Upper lobe of left lung (tissue), 6 donors: ENCODE measurements around the gene CFAP69. TPM values are rescaled to one million over a fixed set of nuclear protein-coding genes. Genes with fewer than 3 reads are reported as not detected.
"Not testable (repeated sequence)": the region's sequence is repeated elsewhere in the genome, so short reads cannot be mapped to it uniquely, and the experiment has no call there.

Source experiments
- ATAC-seq, 2 donors: fragments of 200-7000 bp; cut with Tn5 transposase; one replicate each; pipeline ENCODE4 v1.9.1; 2022; ENCODE audit warnings: mild to moderate bottlenecking in 2 of 2, moderate library complexity in 2 of 2; ENCODE audit not compliant: low FRiP score in 2 of 2
- DNase-seq, 2 donors: peaks; one replicate each; pipeline ENCODE4 v3.0.0-alpha.2; 2019 to 2020
- H3K27ac ChIP-seq, 4 donors: fragments of 200-600 bp; sonication (generic); one replicate each; pipeline ENCODE4 v1.5.1; 2016 to 2019
- H3K27me3 ChIP-seq, 4 donors: fragments of 200-600 bp; sonication (generic); one replicate each; pipeline ENCODE4 v1.5.1; 2017 to 2019
- H3K36me3 ChIP-seq, 4 donors: fragments of 200-600 bp; sonication (generic); one replicate each; pipeline ENCODE4 v1.5.1; 2016 to 2019
- H3K4me1 ChIP-seq, 4 donors: fragments of 200-600 bp; sonication (generic); one replicate each; pipeline ENCODE4 v1.5.1; 2018 to 2019
- H3K4me3 ChIP-seq, 4 donors: fragments of 200-600 bp; sonication (generic); one replicate each; pipeline ENCODE4 v1.5.1; 2017 to 2019; ENCODE audit warnings: mild to moderate bottlenecking in 2 of 4, moderate library complexity in 1 of 4
- H3K9me3 ChIP-seq, 4 donors: fragments of 200-600 bp; sonication (generic); one replicate each; pipeline ENCODE4 v1.5.1; 2018 to 2019
- CTCF ChIP-seq, 6 experiments: fragments of 450-650 bp in 4 of 6; fragments of 200-600 bp in 2 of 6; sonication (generic) in 2 of 6; IDR thresholded peaks; one replicate each; pipeline ENCODE4 v1.5.1; 2016 to 2019; ENCODE audit warnings: antibody characterized with exemption in 6 of 6
- EP300 ChIP-seq, 4 donors: sonication (generic); formaldehyde crosslinking; IDR thresholded peaks; one replicate each; pipeline ENCODE4 v1.5.1; 2017; ENCODE audit warnings: antibody characterized with exemption in 4 of 4, control low read depth in 2 of 4
- POLR2A ChIP-seq, 4 donors: fragments of 450-650 bp; IDR thresholded peaks; one replicate each; pipeline ENCODE4 v1.5.1; 2016 to 2017; ENCODE audit warnings: antibody characterized with exemption in 4 of 4, mild to moderate bottlenecking in 2 of 4
- POLR2AphosphoS5 ChIP-seq, 2 donors: sonication (generic); formaldehyde crosslinking; IDR thresholded peaks; one replicate each; pipeline ENCODE4 v1.5.1; 2017; ENCODE audit warnings: antibody characterized with exemption in 2 of 2
- WGBS, 2 donors: methylation state at CpG; one replicate each; pipeline ENCODE4 v1.1.5; 2017 to 2018; 5-methylcytosine and 5-hydroxymethylcytosine counted together
- small RNA-seq, 4 donors: library from RNA; depleted of rRNA; stranded (forward); fragments of <200 nt; gene quantifications; one replicate each; pipeline ENCODE3, GENCODE V24; 2016
- total RNA-seq, 6 donors: library from RNA; depleted of rRNA in 4 of 6; stranded (reverse); fragments of >200 nt in 4 of 6; gene quantifications; one replicate each; pipeline versions ENCODE4 v1.1.0 to v1.2.1, GENCODE V29; 2016 to 2021
- donor health status: DM: no; HTN: no; CAD: no; lungs with moderate emphysema.
- donor health status: DM: no; HTN: yes; CAD: no; lungs with severe emphysema.

The CFAP69 gene
- total RNA-seq, 6 donors from 2014 or later, result 3.4 to 34.9 (median 6.9) TPM

DNA sequence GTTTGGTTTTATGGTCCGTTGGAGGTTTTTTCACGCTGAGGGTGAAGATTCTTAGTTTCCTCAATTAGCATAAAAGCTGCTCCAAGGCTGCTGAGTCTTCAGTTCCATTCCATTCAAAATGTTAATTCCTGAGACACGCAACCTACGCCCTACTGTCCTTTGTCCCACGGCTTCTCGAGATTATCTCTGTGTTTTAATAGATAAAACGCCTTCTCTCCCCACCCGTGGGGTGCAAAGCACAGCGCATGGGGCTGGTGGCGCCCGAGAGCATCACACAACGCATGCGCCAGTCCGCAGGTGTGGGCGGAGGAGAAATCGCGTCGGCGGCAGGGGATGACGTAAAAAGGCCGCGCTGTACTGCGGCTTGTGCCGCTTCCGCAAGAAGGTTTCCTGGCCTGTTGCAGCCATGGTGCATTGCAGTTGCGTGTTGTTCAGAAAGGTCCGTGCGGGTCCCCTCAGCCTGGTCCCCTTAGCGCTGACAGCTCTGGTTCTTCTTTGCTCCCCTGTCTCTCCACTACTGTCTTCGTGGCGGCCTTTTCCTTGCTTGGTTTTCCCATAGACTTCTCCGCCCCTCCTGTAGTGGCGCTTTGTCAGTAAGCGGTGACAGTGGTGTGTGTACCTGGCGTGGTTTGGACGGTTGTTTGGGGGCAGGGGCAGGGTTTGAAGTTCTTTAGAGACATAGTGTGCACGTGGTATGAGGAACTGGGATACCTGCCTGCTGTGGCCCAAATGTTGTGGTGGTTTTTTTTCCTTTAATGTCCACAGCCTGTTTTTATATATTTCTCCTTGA, 101.6 kb downstream of the CFAP69 start, which contains the start of gene GTPBP10:
GTPBP10 (plus strand) TSS at position 381 of the 790 bp plus-strand sequence; CDS start at position 407, 26 bp downstream.
- Histone ChIP-seq H3K27ac (peak within 1 kb of the TSS; percentile 85 to 93 (median 90)), H3K9me3 (no peaks in the 10 kb centered on the region), H3K4me1 (peaks cover 0 to 23% (median 14%) of the 10 kb centered on the region in 4 donors), H3K27me3 (no peaks in the 10 kb centered on the region), H3K4me3 (peak within 1 kb of the TSS; percentile 61 to 81 (median 72)), H3K36me3 (no peaks in the 10 kb centered on the region)
- peak; percentile 100 for ATAC-seq
- 0 to 1% methylated on average over 27 to 37 of the region's 37 CpGs for WGBS, 2 donors
- no peak for TF ChIP-seq EP300 (IDR thresholded peaks at IDR 0.05)
- TF ChIP-seq POLR2AphosphoS5 (IDR thresholded peaks at IDR 0.05), result peak; percentile 91 to 96
- TF ChIP-seq POLR2A (IDR thresholded peaks at IDR 0.05), result peak in 3 of 4 donors; percentile 65 to 86 (median 86)
- TF ChIP-seq CTCF (IDR thresholded peaks at IDR 0.05), result peak; percentile 70 to 89 (median 83)
- DNase-seq, result peak; percentile 94 to 96

- no peaks in the 10 kb centered on the region for H3K27me3 ChIP-seq
- DNase-seq, result no peak
- TF ChIP-seq POLR2AphosphoS5 (IDR thresholded peaks at IDR 0.05) (no peak), CTCF (IDR thresholded peaks at IDR 0.05) (no peak), POLR2A (IDR thresholded peaks at IDR 0.05) (no peak), EP300 (IDR thresholded peaks at IDR 0.05) (no peak)
- no peak overlapping the region for H3K4me3 ChIP-seq
- H3K4me1 ChIP-seq, result peaks cover 0 to 23% (median 14%) of the 10 kb centered on the region in 4 donors
- no peak for ATAC-seq
- H3K27ac ChIP-seq, result no peak overlapping the region
- 65 to 70% methylated on average over 4 of the region's 4 CpGs for WGBS, 2 donors
- H3K36me3 ChIP-seq, result no peaks in the 10 kb centered on the region
- H3K9me3 ChIP-seq, result no peaks in the 10 kb centered on the region
Measured at GRCh38 chr7:90347759-90348158, 102.8 kb downstream of the CFAP69 start.

GRCh38 chr7:90349305-90349704, 104.3 kb downstream of the CFAP69 start:
- H3K27me3 ChIP-seq, result no peaks in the 10 kb centered on the region
- H3K4me3 ChIP-seq, result no peak overlapping the region
- H3K36me3 ChIP-seq, result peaks cover 0 to 11% (median 2%) of the 10 kb centered on the region in 4 donors
- no peak for DNase-seq
- TF ChIP-seq POLR2A (IDR thresholded peaks at IDR 0.05) (no peak), POLR2AphosphoS5 (IDR thresholded peaks at IDR 0.05) (no peak), CTCF (IDR thresholded peaks at IDR 0.05) (no peak), EP300 (IDR thresholded peaks at IDR 0.05) (no peak)
- H3K27ac ChIP-seq, result no peak overlapping the region
- H3K9me3 ChIP-seq, result no peaks in the 10 kb centered on the region
- 72 to 84% methylated on average over 4 of the region's 4 CpGs for WGBS, 2 donors
- no peak for ATAC-seq
- peaks cover 0 to 23% (median 14%) of the 10 kb centered on the region in 4 donors for H3K4me1 ChIP-seq

GRCh38 chr7:90350032-90350431, 105.1 kb downstream of the CFAP69 start:
- H3K27ac ChIP-seq, H3K27me3 ChIP-seq, ATAC-seq, H3K9me3 ChIP-seq, DNase-seq, H3K4me3 ChIP-seq: not testable (repeated sequence)
- 98 to 100% methylated on average over 3 of the region's 3 CpGs for WGBS, 2 donors
- H3K36me3 ChIP-seq, result peaks cover 0 to 11% (median 4%) of the 10 kb centered on the region in 4 donors
- peaks cover 0 to 23% (median 14%) of the 10 kb centered on the region in 4 donors for H3K4me1 ChIP-seq

DNA sequence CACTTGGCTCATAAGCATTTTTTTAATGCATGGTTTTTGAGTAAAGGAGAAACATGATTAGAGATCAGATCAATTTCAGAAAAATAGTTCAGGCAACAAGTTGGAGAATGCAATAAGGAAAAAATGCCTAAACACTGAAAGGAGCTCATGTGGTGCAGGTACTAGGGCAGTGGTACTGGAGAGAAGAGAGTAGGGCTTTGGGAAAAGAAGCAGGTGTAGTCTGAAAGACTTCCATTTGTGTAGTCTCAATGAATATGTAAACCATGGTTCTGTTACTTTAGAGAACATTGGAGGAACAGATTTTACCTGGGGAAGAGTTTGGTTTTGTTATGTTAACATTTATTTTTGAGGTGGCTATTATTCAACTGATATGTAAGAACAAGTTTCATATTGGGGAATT, 107.0 kb downstream of the CFAP69 start:
- Histone ChIP-seq H3K27me3 (no peaks in the 10 kb centered on the region), H3K4me3 (no peak overlapping the region), H3K4me1 (peaks cover 0 to 22% (median 12%) of the 10 kb centered on the region in 4 donors), H3K36me3 (peaks cover 5 to 26% (median 11%) of the 10 kb centered on the region in 4 donors), H3K9me3 (no peaks in the 10 kb centered on the region), H3K27ac (no peak overlapping the region)
- ATAC-seq (no peak), DNase-seq (no peak)
- no peak for TF ChIP-seq POLR2A (IDR thresholded peaks at IDR 0.05)
- TF ChIP-seq EP300 (IDR thresholded peaks at IDR 0.05), result no peak
- no peak for TF ChIP-seq POLR2AphosphoS5 (IDR thresholded peaks at IDR 0.05)
- no peak for TF ChIP-seq CTCF (IDR thresholded peaks at IDR 0.05)

Small RNAs within 50 kb of the gene (small RNA-seq; reads per million reads assigned to genes)
- 0 reads per million in 4 donors for gene RF00019

Other genes with a start within 250 kb of the CFAP69 start
- gene STEAP1, start 90.7 kb upstream of the CFAP69 start, total RNA-seq, result 10 to 100 TPM in 2 of 6 donors, 1 to 10 TPM in 4; 1.4 to 15.3 (median 4.8) TPM
- gene STEAP2, start 33.4 kb upstream of the CFAP69 start, total RNA-seq, result 10 to 100 TPM in 2 of 6 donors, 1 to 10 TPM in 4; 2.6 to 18.7 (median 8.1) TPM
- gene FAM237B, start 76.1 kb downstream of the CFAP69 start, total RNA-seq, result under 1 TPM in 1 of 6 donors, not detected in 5; 0.15 TPM
- gene GTPBP10, start 101.5 kb downstream of the CFAP69 start, total RNA-seq, result 10 to 100 TPM; 11.2 to 25.1 (median 19.1) TPM
- 10 to 100 TPM in 5 of 6 donors, 1 to 10 TPM in 1; 8.0 to 51.7 (median 28.1) TPM for gene CLDN12, start 158.3 kb downstream of the CFAP69 start, total RNA-seq
- gene PTTG1IP2, start 224.5 kb downstream of the CFAP69 start, total RNA-seq, result not detected